Hypothalamus (tissue), 51 donors: ENCODE measurements around the gene IFTAP.
"Not testable (repeated sequence)": the region's sequence is repeated elsewhere in the genome, so short reads cannot be mapped to it uniquely, and the experiment has no call there.

Experiments used
- DNase-seq, 51 donors: peaks; one replicate each; lab custom pipeline; 2025; lab: John Stamatoyannopoulos, UW

The IFTAP gene

GRCh38 chr11:36631774-36632173, 37.5 kb downstream of the IFTAP start:
- no peak for DNase-seq

- no peak for DNase-seq
Measured at GRCh38 chr11:36635066-36635862, 41.0 kb downstream of the IFTAP start.

- no peak for DNase-seq
Measured at GRCh38 chr11:36638556-36638955, 44.3 kb downstream of the IFTAP start.

- DNase-seq: peak in 1 of 51 donors; percentile 1
Measured at GRCh38 chr11:36657610-36658267, 63.4 kb downstream of the IFTAP start.

- DNase-seq: not testable (repeated sequence)
Measured at GRCh38 chr11:36661359-36661758, 67.1 kb downstream of the IFTAP start.

- DNase-seq: peak in 3 of 51 donors; percentile 1 to 21 (median 8)
Measured at GRCh38 chr11:36672815-36673450, 78.6 kb downstream of the IFTAP start.

- not testable (repeated sequence) for DNase-seq
Measured at GRCh38 chr11:36679547-36679946, 85.2 kb downstream of the IFTAP start.

GRCh38 chr11:36683818-36684217, 89.5 kb downstream of the IFTAP start:
- DNase-seq: no peak

GRCh38 chr11:36684840-36685801, 90.8 kb downstream of the IFTAP start:
- no peak for DNase-seq

- no peak for DNase-seq
Measured at GRCh38 chr11:36688132-36688531, 93.8 kb downstream of the IFTAP start.

GRCh38 chr11:36688571-36689291, 94.4 kb downstream of the IFTAP start:
- no peak for DNase-seq

- no peak for DNase-seq
Measured at GRCh38 chr11:36689442-36689841, 95.1 kb downstream of the IFTAP start.

- no peak for DNase-seq
Measured at GRCh38 chr11:36692704-36693103, 98.4 kb downstream of the IFTAP start.

- no peak for DNase-seq
Measured at GRCh38 chr11:36693139-36693843, 99.0 kb downstream of the IFTAP start.

- DNase-seq: no peak
Measured at GRCh38 chr11:36695111-36695510, 100.8 kb downstream of the IFTAP start.

- DNase-seq: no peak
Measured at GRCh38 chr11:36695571-36695970, 101.3 kb downstream of the IFTAP start.

- no peak for DNase-seq
Measured at GRCh38 chr11:36696550-36696949, 102.2 kb downstream of the IFTAP start.

- no peak for DNase-seq
Measured at GRCh38 chr11:36699271-36699670, 105.0 kb downstream of the IFTAP start.

- no peak for DNase-seq
Measured at GRCh38 chr11:36700246-36700645, 105.9 kb downstream of the IFTAP start.
